HG03060 (cell line): ENCODE data around the gene C20orf141.
"Not testable (repeated sequence)": the region's sequence is repeated elsewhere in the genome, so short reads cannot be mapped to it uniquely, and the experiment has no call there.

Source experiments
- ATAC-seq: cut with Tn5 transposase; IDR thresholded peaks from one replicate; pipeline ENCODE4 v1.9.1; 2021; ENCODE audit warnings: low read depth, moderate number of reproducible peaks; ENCODE audit not compliant: unreplicated experiment

Gene C20orf141

GRCh38 chr20:2799271-2799670, 15.5 kb upstream of the C20orf141 start:
- no peak for ATAC-seq

GRCh38 chr20:2799688-2800520, 14.9 kb upstream of the C20orf141 start:
- no peak for ATAC-seq

GRCh38 chr20:2800521-2801285, 14.1 kb upstream of the C20orf141 start, which contains the start of gene CPXM1:
Gene CPXM1, minus strand, starts transcription at chr20:2800627. Its CDS starts 55 bp downstream, at chr20:2800572.
- ATAC-seq, result no peak

GRCh38 chr20:2801286-2801728, 13.5 kb upstream of the C20orf141 start:
- no peak for ATAC-seq

GRCh38 chr20:2804041-2804828, 10.6 kb upstream of the C20orf141 start:
- no peak for ATAC-seq

- ATAC-seq, result no peak
Measured at GRCh38 chr20:2804852-2805688, 9.7 kb upstream of the C20orf141 start.

GRCh38 chr20:2805689-2806350, 9.0 kb upstream of the C20orf141 start:
- no peak for ATAC-seq

GRCh38 chr20:2806351-2806701, 8.5 kb upstream of the C20orf141 start:
- ATAC-seq, result no peak

- ATAC-seq, result no peak
Measured at GRCh38 chr20:2807019-2807418, 7.8 kb upstream of the C20orf141 start.

GRCh38 chr20:2807929-2808328, 6.9 kb upstream of the C20orf141 start:
- not testable (repeated sequence) for ATAC-seq

GRCh38 chr20:2809690-2810089, 5.1 kb upstream of the C20orf141 start:
- ATAC-seq, result no peak

- ATAC-seq, result no peak
Measured at GRCh38 chr20:2812189-2812588, 2.6 kb upstream of the C20orf141 start.

- no peak for ATAC-seq
Measured at GRCh38 chr20:2814076-2814475, 711 bp upstream of the C20orf141 start.

GRCh38 chr20:2815242-2815900, 584 bp downstream of the C20orf141 start:
- no peak for ATAC-seq

- ATAC-seq, result no peak
Measured at GRCh38 chr20:2816030-2816582, 1.3 kb downstream of the C20orf141 start, which contains the start of gene TMEM239. Gene TMEM239, plus strand, starts transcription at chr20:2816364. Its CDS starts 191 bp downstream, at chr20:2816555.

GRCh38 chr20:2816583-2817340, 2.0 kb downstream of the C20orf141 start:
- ATAC-seq, result no peak

GRCh38 chr20:2817341-2817726, 2.5 kb downstream of the C20orf141 start:
- ATAC-seq, result no peak
